DND-41 (cell line): ENCODE data around the gene PUM1.

ENCODE experiments used
- CTCF ChIP-seq: IDR thresholded peaks from 2 replicates; pipeline ENCODE4 v1.5.1; 2012; ENCODE audit warnings: borderline replicate concordance, low read length, moderate library complexity, mild to moderate bottlenecking; ENCODE audit not compliant: poor library complexity, severe bottlenecking; ENCODE audit errors: extremely low read depth
- EZH2 ChIP-seq: IDR thresholded peaks from 3 replicates; pipeline ENCODE4 v1.6.1; 2012; ENCODE audit warnings: borderline replicate concordance, low read depth, mild to moderate bottlenecking, moderate library complexity, low read length, inconsistent platforms; ENCODE audit not compliant: severe bottlenecking

- no peak for TF ChIP-seq CTCF
- TF ChIP-seq EZH2: no peak
Measured at GRCh38 chr1:30936541-30937171, 128.9 kb downstream of the PUM1 start.
